ENCODE data around the gene RAB11FIP4. TPM values are rescaled to one million over a fixed set of nuclear protein-coding genes. Genes with fewer than 3 reads are reported as not detected.

Gene RAB11FIP4
- total and polyA plus RNA-seq, 9 of the 15 experiments (the other 6 are each of a cell fraction or from before 2014, with no cell fraction given) = 0.62 to 16.6 (median 8.9) TPM

DNA sequence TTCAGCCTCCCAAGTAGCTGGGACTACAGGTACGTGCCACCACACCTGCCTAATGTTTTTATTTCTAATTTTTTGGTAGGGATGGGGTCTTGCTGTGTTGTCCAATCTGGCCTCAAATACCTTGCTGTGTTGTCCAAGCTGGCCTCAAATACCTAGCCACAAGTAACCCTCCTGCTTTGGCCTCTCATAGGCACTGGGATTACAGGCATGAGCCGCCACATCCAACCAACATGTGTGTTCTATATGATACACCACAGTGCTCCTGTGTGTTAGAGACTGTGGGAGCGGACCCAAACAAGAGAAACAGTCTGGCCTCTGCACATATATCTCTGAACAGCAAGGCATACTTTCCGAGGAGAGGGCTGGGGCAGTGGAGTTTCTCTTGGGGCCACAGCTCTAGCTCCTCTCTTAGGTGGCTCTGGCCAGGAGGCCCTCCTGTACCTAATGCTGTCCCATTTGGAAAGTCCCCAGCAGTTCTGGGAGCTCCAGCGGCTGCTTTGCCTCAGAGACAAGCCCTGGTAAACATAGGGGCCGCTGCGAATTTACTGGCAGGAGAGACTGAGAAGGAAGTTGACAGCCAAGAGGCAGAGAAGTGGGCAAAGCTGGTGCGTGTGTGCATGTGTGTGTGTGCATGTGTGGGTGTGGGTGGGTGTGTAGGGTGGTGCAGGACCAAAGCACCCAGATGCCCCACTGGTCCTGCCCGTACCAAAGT lies 95.0 kb downstream of the RAB11FIP4 start:
- Histone ChIP-seq H3K4me1 (replicated peaks in 1 of 2; ENCODE audit: control insufficient read depth in 2 of 2, insufficient read depth in 2 of 2, low read length in 2 of 2) (peaks cover 37 to 43% of the 10 kb centered on the region in 2 experiments), H3K79me2 (ENCODE audit: control insufficient read depth, insufficient read depth, low read length) (peaks cover 13% of the 10 kb centered on the region), H2AFZ (ENCODE audit: low read depth, low read length) (no peak overlapping the region), H3K9ac (ENCODE audit: insufficient read depth in 1 of 2, low read depth in 2 of 2, low read length in 2 of 2) (no peak overlapping the region), H3K4me2 (ENCODE audit: insufficient read depth, low read length) (no peak overlapping the region), H3K27ac (ENCODE audit: extremely low read depth, low read depth, low read length) (no peak overlapping the region), H3K9me1 (ENCODE audit: control insufficient read depth, insufficient read depth, low read length) (peaks cover 5% of the 10 kb centered on the region), H3K4me3 (no peak overlapping the region), H3K9me3 (replicated peaks; ENCODE audit: control insufficient read depth, insufficient read depth, low read depth, low read length) (no peaks in the 10 kb centered on the region), H3K36me3 (ENCODE audit: control insufficient read depth, insufficient read depth, low read length) (no peaks in the 10 kb centered on the region; the same call in 2 of the 3 replicates), H4K20me1 (replicated peaks; ENCODE audit: control insufficient read depth, insufficient read depth, low read length) (0 out of 2 replicates have a peak, but pooled peaks cover 6% of the 10 kb centered on the region), H3K27me3 (ENCODE audit: control insufficient read depth in 2 of 2, insufficient read depth in 2 of 2, low read length in 2 of 2) (no peaks in the 10 kb centered on the region)
- TF ChIP-seq KAT8 (IDR thresholded peaks at IDR 0.05; ENCODE audit: low read depth) (no peak), ZNF282 (CRISPR knock-in tag; IDR thresholded peaks at IDR 0.05) (no peak), TOE1 (IDR thresholded peaks at IDR 0.05; ENCODE audit: borderline replicate concordance) (no peak), TOE1 (CRISPR knock-in tag; IDR thresholded peaks at IDR 0.05; ENCODE audit: borderline replicate concordance, low read depth) (no peak), NR4A1 (CRISPR knock-in tag; IDR thresholded peaks at IDR 0.05) (no peak), NR4A1 (tag; IDR thresholded peaks at IDR 0.05) (no peak), ZBTB7A (IDR thresholded peaks at IDR 0.05; ENCODE audit: borderline replicate concordance, control insufficient read depth, low read depth, low read length) (no peak), HDGF (IDR thresholded peaks at IDR 0.05) (no peak), CBFA2T3 (IDR thresholded peaks at IDR 0.05) (no peak), TGIF2 (CRISPR knock-in tag; IDR thresholded peaks at IDR 0.05) (no peak), ZNF436 (CRISPR knock-in tag; IDR thresholded peaks at IDR 0.05) (no peak), RBM25 (IDR thresholded peaks at IDR 0.05; ENCODE audit: low read depth, low read length, severe bottlenecking) (peak; percentile 5), ZNF121 (CRISPR knock-in tag; conservative IDR thresholded peaks at IDR 0.05) (peak; percentile 29; the same call in 1 of the 2 replicates), SMAD4 (CRISPR knock-in tag; conservative IDR thresholded peaks at IDR 0.05) (no peak), SOX6 (IDR thresholded peaks at IDR 0.05) (no peak), SIN3B (IDR thresholded peaks at IDR 0.05; ENCODE audit: low read depth) (no peak)
- TF ChIP-seq, protein P1, sequence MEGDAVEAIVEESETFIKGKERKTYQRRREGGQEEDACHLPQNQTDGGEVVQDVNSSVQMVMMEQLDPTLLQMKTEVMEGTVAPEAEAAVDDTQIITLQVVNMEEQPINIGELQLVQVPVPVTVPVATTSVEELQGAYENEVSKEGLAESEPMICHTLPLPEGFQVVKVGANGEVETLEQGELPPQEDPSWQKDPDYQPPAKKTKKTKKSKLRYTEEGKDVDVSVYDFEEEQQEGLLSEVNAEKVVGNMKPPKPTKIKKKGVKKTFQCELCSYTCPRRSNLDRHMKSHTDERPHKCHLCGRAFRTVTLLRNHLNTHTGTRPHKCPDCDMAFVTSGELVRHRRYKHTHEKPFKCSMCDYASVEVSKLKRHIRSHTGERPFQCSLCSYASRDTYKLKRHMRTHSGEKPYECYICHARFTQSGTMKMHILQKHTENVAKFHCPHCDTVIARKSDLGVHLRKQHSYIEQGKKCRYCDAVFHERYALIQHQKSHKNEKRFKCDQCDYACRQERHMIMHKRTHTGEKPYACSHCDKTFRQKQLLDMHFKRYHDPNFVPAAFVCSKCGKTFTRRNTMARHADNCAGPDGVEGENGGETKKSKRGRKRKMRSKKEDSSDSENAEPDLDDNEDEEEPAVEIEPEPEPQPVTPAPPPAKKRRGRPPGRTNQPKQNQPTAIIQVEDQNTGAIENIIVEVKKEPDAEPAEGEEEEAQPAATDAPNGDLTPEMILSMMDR (IDR thresholded peaks at IDR 0.05 in 2 of 3, conservative IDR thresholded peaks at IDR 0.05 in 1 of 3; ENCODE audit: insufficient read depth in 2 of 3, low read depth in 1 of 3, low read length in 3 of 3) = no peak
- TF ChIP-seq, protein P2, sequence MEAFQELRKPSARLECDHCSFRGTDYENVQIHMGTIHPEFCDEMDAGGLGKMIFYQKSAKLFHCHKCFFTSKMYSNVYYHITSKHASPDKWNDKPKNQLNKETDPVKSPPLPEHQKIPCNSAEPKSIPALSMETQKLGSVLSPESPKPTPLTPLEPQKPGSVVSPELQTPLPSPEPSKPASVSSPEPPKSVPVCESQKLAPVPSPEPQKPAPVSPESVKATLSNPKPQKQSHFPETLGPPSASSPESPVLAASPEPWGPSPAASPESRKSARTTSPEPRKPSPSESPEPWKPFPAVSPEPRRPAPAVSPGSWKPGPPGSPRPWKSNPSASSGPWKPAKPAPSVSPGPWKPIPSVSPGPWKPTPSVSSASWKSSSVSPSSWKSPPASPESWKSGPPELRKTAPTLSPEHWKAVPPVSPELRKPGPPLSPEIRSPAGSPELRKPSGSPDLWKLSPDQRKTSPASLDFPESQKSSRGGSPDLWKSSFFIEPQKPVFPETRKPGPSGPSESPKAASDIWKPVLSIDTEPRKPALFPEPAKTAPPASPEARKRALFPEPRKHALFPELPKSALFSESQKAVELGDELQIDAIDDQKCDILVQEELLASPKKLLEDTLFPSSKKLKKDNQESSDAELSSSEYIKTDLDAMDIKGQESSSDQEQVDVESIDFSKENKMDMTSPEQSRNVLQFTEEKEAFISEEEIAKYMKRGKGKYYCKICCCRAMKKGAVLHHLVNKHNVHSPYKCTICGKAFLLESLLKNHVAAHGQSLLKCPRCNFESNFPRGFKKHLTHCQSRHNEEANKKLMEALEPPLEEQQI (IDR thresholded peaks at IDR 0.05) = no peak
- no peak for FAIRE-seq
- intact Hi-C loops (cut with micrococcal nuclease) (no loop called here), in situ Hi-C loops (cut with MboI) (no loop called here)
- ChIA-PET POLR2A (interaction anchor here (3.1 kb wide), 1 partner anchor 13 kb away, joined by 18 read pairs; no protein-coding TSS in a partner anchor), CTCF (ENCODE audit: low intra/inter-chr PET ratio) (no interaction called here)
- DNase-seq (ENCODE audit: extremely low read depth in 1 of 4, low spot score in 3 of 4) = no peak
- BruUV-seq (replicated peaks) = no TSS peak
- ATAC-seq = no peak
- WGBS (ENCODE audit: insufficient coverage, low coverage, missing lambda C conversion rate) = 86% methylated on average over 9 of the region's 9 CpGs

Measured in K562 (cell line).